BLaER1 treated with 17β-estradiol and CSF1 and Interleukin-3, amounts not matched to agents 10 nM and 100 nM (cell line): ENCODE measurements around the gene SMIM22.

Experiments
- H3K27ac ChIP-seq, 11 experiments: shearing (Covaris generic); formaldehyde crosslinking; 2 replicates each; pipeline ENCODE4 v1.8.1; 2022
- H3K27me3 ChIP-seq, 11 experiments: shearing (Covaris generic); formaldehyde crosslinking; 2 replicates each; pipeline ENCODE4 v1.8.1; 2022
- H3K36me3 ChIP-seq, 11 experiments: shearing (Covaris generic); formaldehyde crosslinking; 2 replicates each; pipeline ENCODE4 v1.8.1; 2022
- H3K4me1 ChIP-seq, 10 experiments: shearing (Covaris generic); formaldehyde crosslinking; 2 replicates each; pipeline ENCODE4 v1.8.1; 2022
- H3K4me2 ChIP-seq, 11 experiments: shearing (Covaris generic); formaldehyde crosslinking; 2 replicates each; pipeline ENCODE4 v1.8.1; 2022
- H3K4me3 ChIP-seq, 10 experiments: shearing (Covaris generic); formaldehyde crosslinking; 2 replicates each; pipeline ENCODE4 v1.8.1; 2022
- H3K9ac ChIP-seq, 11 experiments: shearing (Covaris generic); formaldehyde crosslinking; 2 replicates each; pipeline ENCODE4 v1.8.1; 2022
- H3K9me3 ChIP-seq, 11 experiments: shearing (Covaris generic); formaldehyde crosslinking; replicated peaks in 1 of 11; 2 replicates each; pipeline ENCODE4 v1.8.1; 2022
- H4K20me1 ChIP-seq, 11 experiments: shearing (Covaris generic); formaldehyde crosslinking; 2 replicates each; pipeline ENCODE4 v1.8.1; 2022
- Cebpa-rat ChIP-seq, 11 experiments: shearing (Covaris generic); IDR thresholded peaks; 2 replicates each; pipeline ENCODE4 v1.8.1; 2022

Gene SMIM22

GRCh38 chr16:4801051-4801961 is 6.1 kb downstream of the SMIM22 start:
- Histone ChIP-seq H3K4me3 (peak overlapping the region; percentile 69 to 97 (median 85)), H3K9me3 (no peaks in the 10 kb centered on the region), H3K9ac (peak overlapping the region; percentile 72 to 86 (median 79)), H3K27me3 (no peaks in the 10 kb centered on the region), H3K4me1 (peaks cover 31 to 56% (median 47%) of the 10 kb centered on the region in 10 experiments), H3K4me2 (peak overlapping the region; percentile 95 to 100 (median 97)), H4K20me1 (peaks cover 0 to 18% (median 5%) of the 10 kb centered on the region in 11 experiments; a peak in 7 of 22 replicates), H3K36me3 (peaks cover 32 to 60% (median 53%) of the 10 kb centered on the region in 11 experiments), H3K27ac (peak overlapping the region in 10 of 11 experiments; percentile 23 to 89 (median 81); a peak in 19 of 22 replicates)
- no peak for TF ChIP-seq Cebpa-rat (IDR thresholded peaks at IDR 0.05)

GRCh38 chr16:4801962-4802658 is 6.9 kb downstream of the SMIM22 start, which contains the start of gene ROGDI:
Gene ROGDI (minus strand): TSS chr16:4802633. CDS start chr16:4802571, 62 bp downstream.
- Histone ChIP-seq H3K9ac (peak within 1 kb of the TSS; percentile 72 to 86 (median 79)), H3K36me3 (peaks cover 39 to 61% (median 56%) of the 10 kb centered on the region in 11 experiments), H4K20me1 (peaks cover 0 to 20% (median 5%) of the 10 kb centered on the region in 11 experiments; a peak in 7 of 22 replicates), H3K9me3 (no peaks in the 10 kb centered on the region), H3K4me3 (peak within 1 kb of the TSS; percentile 69 to 97 (median 85)), H3K4me2 (peak within 1 kb of the TSS; percentile 95 to 100 (median 97)), H3K4me1 (peaks cover 31 to 56% (median 47%) of the 10 kb centered on the region in 10 experiments), H3K27me3 (no peaks in the 10 kb centered on the region), H3K27ac (peak within 1 kb of the TSS in 10 of 11 experiments; percentile 52 to 89 (median 81); a peak in 20 of 22 replicates)
- no peak for TF ChIP-seq Cebpa-rat (IDR thresholded peaks at IDR 0.05)

GRCh38 chr16:4802659-4803287 is 7.6 kb downstream of the SMIM22 start:
- Histone ChIP-seq H3K27ac (peak overlapping the region in 10 of 11 experiments; percentile 52 to 89 (median 81); a peak in 20 of 22 replicates), H3K36me3 (peaks cover 42 to 61% (median 56%) of the 10 kb centered on the region in 11 experiments)
- no peak for TF ChIP-seq Cebpa-rat (IDR thresholded peaks at IDR 0.05)

GRCh38 chr16:4803401-4803844 is 8.3 kb downstream of the SMIM22 start:
- Histone ChIP-seq H3K27me3 (no peaks in the 10 kb centered on the region), H3K9me3 (no peaks in the 10 kb centered on the region), H3K4me3 (peak overlapping the region; percentile 69 to 97 (median 85); a peak in 19 of 20 replicates), H3K36me3 (peaks cover 43 to 61% (median 56%) of the 10 kb centered on the region in 11 experiments), H3K4me1 (peaks cover 31 to 54% (median 46%) of the 10 kb centered on the region in 10 experiments), H3K4me2 (peak overlapping the region; percentile 85 to 100 (median 97)), H4K20me1 (peaks cover 0 to 20% (median 5%) of the 10 kb centered on the region in 11 experiments; a peak in 7 of 22 replicates), H3K27ac (peak overlapping the region in 5 of 11 experiments; percentile 72 to 84 (median 81); a peak in 6 of 22 replicates), H3K9ac (peak overlapping the region in 9 of 11 experiments; percentile 72 to 84 (median 78); a peak in 11 of 22 replicates)
- no peak for TF ChIP-seq Cebpa-rat (IDR thresholded peaks at IDR 0.05)

More at GRCh38 chr16:4802659-4803287, 7.6 kb downstream of the SMIM22 start:
- Histone ChIP-seq H4K20me1 (peaks cover 0 to 20% (median 5%) of the 10 kb centered on the region in 11 experiments; a peak in 7 of 22 replicates), H3K4me3 (peak overlapping the region; percentile 69 to 97 (median 85)), H3K9me3 (no peaks in the 10 kb centered on the region), H3K27me3 (no peaks in the 10 kb centered on the region), H3K4me2 (peak overlapping the region; percentile 95 to 100 (median 97)), H3K9ac (peak overlapping the region; percentile 72 to 86 (median 79)), H3K4me1 (peaks cover 31 to 54% (median 46%) of the 10 kb centered on the region in 10 experiments)

GRCh38 chr16:4803898-4804762 is 9.0 kb downstream of the SMIM22 start:
- Histone ChIP-seq H3K9me3 (no peaks in the 10 kb centered on the region), H3K4me3 (0 out of 20 replicates have a peak overlapping the region, but pooled peaks of 1 of the 10 experiments have one; percentile 97), H3K4me1 (peaks cover 26 to 48% (median 42%) of the 10 kb centered on the region in 10 experiments), H3K4me2 (peak overlapping the region in 10 of 11 experiments; percentile 85 to 100 (median 97); a peak in 15 of 22 replicates), H3K27me3 (no peaks in the 10 kb centered on the region), H3K27ac (peak overlapping the region in 1 of 11 experiments; percentile 17; a peak in 1 of 22 replicates), H3K36me3 (peaks cover 49 to 61% (median 59%) of the 10 kb centered on the region in 11 experiments), H3K9ac (peak overlapping the region in 4 of 11 experiments; percentile 9 to 82 (median 28); a peak in 2 of 22 replicates), H4K20me1 (peaks cover 0 to 20% (median 5%) of the 10 kb centered on the region in 11 experiments; a peak in 7 of 22 replicates)
- TF ChIP-seq Cebpa-rat (IDR thresholded peaks at IDR 0.05) = no peak

GRCh38 chr16:4805231-4805630 is 10.1 kb downstream of the SMIM22 start:
- H3K4me3 ChIP-seq = no peak overlapping the region
- no peak overlapping the region for H3K4me2 ChIP-seq
- H3K4me1 ChIP-seq = peaks cover 17 to 37% (median 31%) of the 10 kb centered on the region in 10 experiments
- H3K9ac ChIP-seq = no peak overlapping the region
- TF ChIP-seq Cebpa-rat (IDR thresholded peaks at IDR 0.05) = no peak
- H3K9me3 ChIP-seq = no peaks in the 10 kb centered on the region
- peaks cover 0 to 20% (median 5%) of the 10 kb centered on the region in 11 experiments; a peak in 7 of 22 replicates for H4K20me1 ChIP-seq
- H3K27ac ChIP-seq = no peak overlapping the region
- peaks cover 60 to 66% (median 63%) of the 10 kb centered on the region in 11 experiments for H3K36me3 ChIP-seq
- H3K27me3 ChIP-seq = no peaks in the 10 kb centered on the region

GRCh38 chr16:4806280-4806679 is 11.1 kb downstream of the SMIM22 start:
- no peak overlapping the region for H3K9ac ChIP-seq
- H3K4me1 ChIP-seq = peaks cover 7 to 27% (median 20%) of the 10 kb centered on the region in 10 experiments
- H3K36me3 ChIP-seq = peaks cover 68 to 76% (median 74%) of the 10 kb centered on the region in 11 experiments
- no peaks in the 10 kb centered on the region for H3K27me3 ChIP-seq
- H3K9me3 ChIP-seq = no peaks in the 10 kb centered on the region
- H4K20me1 ChIP-seq = peaks cover 0 to 24% (median 5%) of the 10 kb centered on the region in 11 experiments; a peak in 9 of 22 replicates
- no peak for TF ChIP-seq Cebpa-rat (IDR thresholded peaks at IDR 0.05)
- H3K4me2 ChIP-seq = no peak overlapping the region
- no peak overlapping the region for H3K27ac ChIP-seq
- no peak overlapping the region for H3K4me3 ChIP-seq
